ENCODE measurements around the gene CACNA1S.

DNA sequence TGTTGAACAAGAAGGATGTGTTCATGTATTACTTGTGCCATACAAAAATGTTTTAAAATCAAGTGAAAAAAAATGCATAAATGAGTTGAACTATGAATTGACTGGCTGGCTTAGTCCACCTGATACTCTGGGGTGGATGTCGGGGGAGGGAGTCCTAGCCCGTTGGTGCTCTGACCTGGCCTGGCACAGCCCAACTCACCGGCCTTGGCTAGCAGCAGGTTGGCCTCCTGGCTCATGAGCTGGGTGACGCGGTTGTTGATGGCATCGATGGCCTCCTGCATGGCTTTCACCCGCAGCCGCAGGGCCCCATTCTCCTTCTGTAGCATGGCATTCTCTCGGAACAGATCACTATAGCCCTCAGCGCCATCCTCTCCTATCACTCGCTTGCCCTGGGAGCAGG is 110.3 kb downstream of the CACNA1S start:
- TF ChIP-seq, protein P1, sequence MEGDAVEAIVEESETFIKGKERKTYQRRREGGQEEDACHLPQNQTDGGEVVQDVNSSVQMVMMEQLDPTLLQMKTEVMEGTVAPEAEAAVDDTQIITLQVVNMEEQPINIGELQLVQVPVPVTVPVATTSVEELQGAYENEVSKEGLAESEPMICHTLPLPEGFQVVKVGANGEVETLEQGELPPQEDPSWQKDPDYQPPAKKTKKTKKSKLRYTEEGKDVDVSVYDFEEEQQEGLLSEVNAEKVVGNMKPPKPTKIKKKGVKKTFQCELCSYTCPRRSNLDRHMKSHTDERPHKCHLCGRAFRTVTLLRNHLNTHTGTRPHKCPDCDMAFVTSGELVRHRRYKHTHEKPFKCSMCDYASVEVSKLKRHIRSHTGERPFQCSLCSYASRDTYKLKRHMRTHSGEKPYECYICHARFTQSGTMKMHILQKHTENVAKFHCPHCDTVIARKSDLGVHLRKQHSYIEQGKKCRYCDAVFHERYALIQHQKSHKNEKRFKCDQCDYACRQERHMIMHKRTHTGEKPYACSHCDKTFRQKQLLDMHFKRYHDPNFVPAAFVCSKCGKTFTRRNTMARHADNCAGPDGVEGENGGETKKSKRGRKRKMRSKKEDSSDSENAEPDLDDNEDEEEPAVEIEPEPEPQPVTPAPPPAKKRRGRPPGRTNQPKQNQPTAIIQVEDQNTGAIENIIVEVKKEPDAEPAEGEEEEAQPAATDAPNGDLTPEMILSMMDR (IDR thresholded peaks at IDR 0.05; ENCODE audit: low read depth, low read length, poor library complexity, severe bottlenecking), result no peak
- no peak for TF ChIP-seq EZH2phosphoT487 (IDR thresholded peaks at IDR 0.05; ENCODE audit: borderline replicate concordance, low read length)
